ENCODE results near the gene HSDL2.

HSDL2 gene

DNA sequence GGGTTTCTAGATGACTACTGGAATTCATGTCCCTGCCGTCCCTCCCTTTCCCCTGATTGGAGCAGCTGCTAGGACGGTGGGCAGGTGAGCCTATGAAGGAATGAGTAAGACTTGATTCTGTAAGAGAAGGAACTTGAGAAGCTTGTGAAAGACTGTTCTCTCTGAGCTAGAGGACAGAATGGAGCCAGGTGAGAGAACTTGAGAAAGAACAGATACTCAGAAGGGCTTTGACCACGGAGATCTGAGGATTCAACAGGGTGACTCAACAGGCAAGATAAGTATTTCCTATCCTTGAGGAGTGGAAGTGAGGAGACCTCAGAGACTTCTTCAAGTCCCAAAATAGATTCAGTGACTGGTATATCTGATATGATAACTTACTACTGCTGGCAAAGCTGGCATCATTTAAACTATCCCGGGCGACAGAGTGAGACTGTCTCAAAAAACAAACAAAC, 41.9 kb downstream of the HSDL2 start:
- no peak overlapping the region for H3K27ac ChIP-seq
- TF ChIP-seq, protein P1, sequence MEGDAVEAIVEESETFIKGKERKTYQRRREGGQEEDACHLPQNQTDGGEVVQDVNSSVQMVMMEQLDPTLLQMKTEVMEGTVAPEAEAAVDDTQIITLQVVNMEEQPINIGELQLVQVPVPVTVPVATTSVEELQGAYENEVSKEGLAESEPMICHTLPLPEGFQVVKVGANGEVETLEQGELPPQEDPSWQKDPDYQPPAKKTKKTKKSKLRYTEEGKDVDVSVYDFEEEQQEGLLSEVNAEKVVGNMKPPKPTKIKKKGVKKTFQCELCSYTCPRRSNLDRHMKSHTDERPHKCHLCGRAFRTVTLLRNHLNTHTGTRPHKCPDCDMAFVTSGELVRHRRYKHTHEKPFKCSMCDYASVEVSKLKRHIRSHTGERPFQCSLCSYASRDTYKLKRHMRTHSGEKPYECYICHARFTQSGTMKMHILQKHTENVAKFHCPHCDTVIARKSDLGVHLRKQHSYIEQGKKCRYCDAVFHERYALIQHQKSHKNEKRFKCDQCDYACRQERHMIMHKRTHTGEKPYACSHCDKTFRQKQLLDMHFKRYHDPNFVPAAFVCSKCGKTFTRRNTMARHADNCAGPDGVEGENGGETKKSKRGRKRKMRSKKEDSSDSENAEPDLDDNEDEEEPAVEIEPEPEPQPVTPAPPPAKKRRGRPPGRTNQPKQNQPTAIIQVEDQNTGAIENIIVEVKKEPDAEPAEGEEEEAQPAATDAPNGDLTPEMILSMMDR (conservative IDR thresholded peaks at IDR 0.05), result no peak
- no peak for TF ChIP-seq ZFX (IDR thresholded peaks at IDR 0.05)

DNA sequence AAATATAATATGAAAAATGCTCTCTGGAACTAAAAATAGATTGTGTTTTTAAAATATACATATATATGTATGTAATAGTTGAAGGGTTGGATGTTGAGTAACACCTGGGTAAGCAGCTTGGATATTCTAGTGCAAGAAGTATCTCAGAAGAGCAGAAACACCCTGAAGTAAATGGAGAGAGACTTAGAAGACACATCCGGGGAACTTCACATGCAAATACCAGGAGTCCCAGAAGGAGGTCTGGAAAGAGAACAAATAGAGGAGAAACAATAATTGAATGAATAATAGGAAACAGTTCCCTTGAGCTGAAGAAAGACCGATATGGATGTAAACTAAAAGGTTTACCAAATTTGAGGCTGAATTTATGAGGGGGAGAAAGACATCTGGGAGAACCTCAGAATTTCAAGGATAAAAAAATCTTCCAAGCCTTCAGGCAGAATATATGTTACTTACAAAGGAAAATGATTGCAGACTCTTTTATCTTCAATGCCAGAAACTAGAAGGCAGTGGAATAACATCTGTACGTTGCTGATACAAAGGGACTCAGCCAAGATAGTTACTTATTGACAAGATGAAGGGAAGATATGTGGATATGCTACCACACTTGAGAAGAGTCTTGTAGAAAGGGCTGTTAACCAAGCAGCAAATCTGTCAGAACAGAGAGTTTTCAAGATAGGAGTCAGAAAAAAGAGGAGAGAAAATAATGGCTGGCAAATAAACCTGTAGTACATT, 42.7 kb downstream of the HSDL2 start:
- TF ChIP-seq ZFX (IDR thresholded peaks at IDR 0.05), result no peak
- no peak overlapping the region for H3K27ac ChIP-seq

DNA sequence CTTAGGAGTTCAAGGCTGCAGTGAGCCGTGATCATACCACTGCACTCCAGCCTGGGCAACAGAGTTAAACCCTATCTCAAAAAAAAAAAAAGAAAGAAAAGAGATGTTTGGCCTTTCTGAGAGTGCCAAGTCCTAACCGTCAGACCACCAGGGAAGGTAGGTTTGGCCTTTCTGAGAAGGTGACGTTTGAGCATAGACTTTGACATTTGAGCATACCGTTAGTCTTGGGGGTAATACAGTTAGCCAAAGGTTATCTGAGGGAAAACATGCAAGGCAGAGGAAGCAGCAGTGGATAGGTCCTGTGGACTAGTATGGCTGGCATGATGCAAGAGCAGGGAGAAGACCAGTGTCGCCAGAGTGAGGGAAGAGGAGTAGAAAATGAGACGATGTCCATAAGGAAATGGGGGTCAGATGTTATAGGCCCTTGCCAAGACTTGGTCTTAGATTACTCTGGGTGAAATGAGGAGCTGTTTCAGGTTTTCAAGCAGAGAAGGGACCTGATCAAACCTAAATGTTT, 50.2 kb downstream of the HSDL2 start:
- no peak for TF ChIP-seq ZFX (IDR thresholded peaks at IDR 0.05)
- TF ChIP-seq, protein P1 (conservative IDR thresholded peaks at IDR 0.05), result no peak
- no peak overlapping the region for H3K27ac ChIP-seq

DNA sequence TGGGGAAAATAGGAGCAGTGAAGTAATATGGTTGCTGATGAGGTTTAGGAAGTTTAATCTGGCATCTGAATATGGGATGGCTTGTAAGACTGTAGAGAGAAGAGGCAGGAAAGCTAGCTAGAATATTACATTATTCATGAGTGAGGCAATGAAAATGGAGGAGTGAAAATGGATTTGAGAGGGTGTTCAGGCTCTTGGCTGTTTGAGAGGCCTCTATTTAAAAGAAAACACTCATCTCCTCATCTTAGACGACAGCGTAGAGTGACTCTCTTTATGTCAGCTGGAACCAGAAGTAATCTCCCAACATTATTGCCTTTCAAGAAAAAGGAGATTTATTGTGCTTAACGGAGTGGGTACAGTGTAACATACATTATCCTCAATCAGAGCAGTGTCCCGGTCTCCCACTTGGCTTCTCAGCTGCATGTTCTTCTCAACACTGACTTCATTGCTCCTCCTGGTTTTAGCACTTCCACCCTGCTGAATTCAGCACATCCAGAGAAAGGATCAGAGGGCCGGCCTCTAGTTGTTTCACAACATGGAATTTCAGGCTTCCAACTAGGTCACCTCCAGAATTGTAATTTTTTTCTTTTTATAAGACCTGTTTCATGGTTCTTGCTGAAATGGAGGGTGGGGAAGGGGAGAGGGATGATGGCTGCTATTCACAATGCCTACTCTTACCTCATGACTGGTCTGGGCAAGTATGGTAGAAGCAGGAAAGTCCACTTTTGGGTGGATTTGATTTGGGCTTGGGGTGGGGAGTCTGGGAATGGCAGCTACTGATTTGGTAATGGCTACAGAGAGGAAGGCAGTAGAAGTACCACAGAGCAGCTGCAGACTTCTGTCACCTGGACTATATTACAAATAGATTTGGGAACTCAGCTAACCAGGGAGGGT, 53.8 kb downstream of the HSDL2 start:
- TF ChIP-seq ZFX (IDR thresholded peaks at IDR 0.05), result no peak
- TF ChIP-seq, protein P1 (conservative IDR thresholded peaks at IDR 0.05), result no peak

DNA sequence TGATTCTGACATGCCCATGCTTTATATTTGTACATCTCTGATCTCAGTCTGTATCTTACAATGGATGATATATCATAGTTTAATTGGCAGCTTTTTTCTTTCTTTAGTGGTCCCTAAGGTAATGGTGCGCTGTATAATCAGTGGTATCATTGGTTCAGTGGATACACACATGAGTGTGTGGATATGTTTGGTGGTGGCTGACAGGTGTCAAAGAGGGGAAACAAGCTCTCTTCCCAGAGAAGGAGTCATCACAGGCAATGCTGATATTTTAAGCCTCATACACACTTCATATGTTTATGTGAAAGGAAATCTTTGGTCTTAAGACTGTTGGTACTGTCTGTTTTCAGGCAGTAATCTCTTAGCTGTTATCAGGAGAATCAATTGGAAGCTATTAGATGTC, 54.6 kb downstream of the HSDL2 start:
- TF ChIP-seq ZFX (IDR thresholded peaks at IDR 0.05), result no peak
- TF ChIP-seq, protein P1 (conservative IDR thresholded peaks at IDR 0.05), result no peak
- H3K27ac ChIP-seq, result no peak overlapping the region

More for the DNA sequence above, 53.8 kb downstream of the HSDL2 start:
- no peak overlapping the region for H3K27ac ChIP-seq

DNA sequence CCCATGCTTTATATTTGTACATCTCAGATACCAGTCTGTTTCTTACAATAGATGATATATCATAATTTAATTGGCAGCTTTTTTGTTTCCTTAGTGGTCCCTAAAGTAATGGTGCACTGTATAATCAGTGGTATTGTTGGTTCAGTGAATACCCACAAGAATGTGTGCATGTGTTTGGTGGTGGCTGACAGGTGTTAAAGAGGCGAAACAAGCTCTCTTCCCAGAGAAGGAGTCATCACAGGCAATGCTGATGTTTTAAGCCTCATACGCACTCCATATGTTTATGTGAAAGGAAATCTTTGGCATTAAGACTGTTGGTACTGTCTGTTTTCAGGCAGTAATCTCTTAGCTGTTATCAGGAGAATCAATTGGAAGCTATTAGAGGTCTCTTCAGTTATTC, 57.5 kb downstream of the HSDL2 start:
- TF ChIP-seq, protein P1 (conservative IDR thresholded peaks at IDR 0.05), result no peak
- TF ChIP-seq ZFX (IDR thresholded peaks at IDR 0.05), result no peak
- H3K27ac ChIP-seq, result no peak overlapping the region

DNA sequence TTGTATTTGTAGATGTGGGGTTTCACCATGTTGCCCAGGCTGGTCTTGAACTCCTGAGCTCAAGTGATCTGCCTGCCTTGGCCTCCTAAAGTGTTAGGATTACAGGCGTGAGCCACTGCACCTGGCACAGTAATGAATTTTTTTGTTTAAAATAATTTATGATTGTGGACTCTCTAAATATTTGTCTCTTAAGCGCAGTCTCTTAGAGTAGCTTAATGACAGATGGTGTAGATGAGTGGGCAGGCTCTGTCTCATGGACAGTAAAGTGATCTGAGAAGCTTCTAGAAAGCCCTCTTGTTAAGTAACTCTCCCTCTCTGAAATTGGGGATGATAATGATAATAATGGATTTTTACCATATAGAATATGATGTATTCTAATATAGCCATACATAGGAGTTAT, 59.3 kb downstream of the HSDL2 start:
- H3K27ac ChIP-seq, result no peak overlapping the region
- TF ChIP-seq, protein P1 (conservative IDR thresholded peaks at IDR 0.05), result no peak
- no peak for TF ChIP-seq ZFX (IDR thresholded peaks at IDR 0.05)

Measured in C4-2B (cell line).